ENCODE results near the gene SLC25A22.

Gene SLC25A22

GRCh38 chr11:788953-789940 is 8.8 kb downstream of the SLC25A22 start:
- DNase-seq: peak; percentile 69

DNA sequence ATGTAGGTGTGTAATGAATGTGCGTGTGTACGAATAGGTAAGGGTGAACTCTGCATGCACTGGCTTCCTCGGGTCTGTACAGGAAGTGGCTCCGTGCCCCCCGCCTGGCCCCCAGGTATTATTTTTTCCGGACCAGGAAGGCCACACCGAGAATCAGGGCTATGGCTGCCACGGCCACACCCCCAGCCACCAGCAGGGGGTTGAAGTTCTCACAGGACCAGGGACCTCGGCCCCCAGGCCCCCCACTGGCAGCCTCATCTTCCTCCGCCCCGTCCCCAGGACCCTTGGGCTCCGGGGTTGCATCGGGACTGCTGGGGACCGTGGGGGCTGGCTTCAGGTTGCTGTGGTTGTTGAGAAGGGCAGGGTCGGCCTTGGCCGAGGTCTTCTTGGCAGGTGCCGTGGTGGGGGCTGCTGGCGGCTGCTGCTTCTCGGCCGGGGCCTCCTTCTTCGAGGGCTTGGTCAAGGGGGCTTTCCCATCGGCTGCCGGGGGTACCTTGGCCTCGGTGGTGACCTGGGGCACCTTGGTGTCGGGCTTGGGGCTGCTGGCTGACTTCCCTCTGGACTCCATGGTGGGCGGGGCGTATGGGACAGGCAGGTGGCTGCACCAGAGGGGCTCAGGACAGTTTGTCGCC is 10.0 kb downstream of the SLC25A22 start:
- no peak for DNase-seq

DNA sequence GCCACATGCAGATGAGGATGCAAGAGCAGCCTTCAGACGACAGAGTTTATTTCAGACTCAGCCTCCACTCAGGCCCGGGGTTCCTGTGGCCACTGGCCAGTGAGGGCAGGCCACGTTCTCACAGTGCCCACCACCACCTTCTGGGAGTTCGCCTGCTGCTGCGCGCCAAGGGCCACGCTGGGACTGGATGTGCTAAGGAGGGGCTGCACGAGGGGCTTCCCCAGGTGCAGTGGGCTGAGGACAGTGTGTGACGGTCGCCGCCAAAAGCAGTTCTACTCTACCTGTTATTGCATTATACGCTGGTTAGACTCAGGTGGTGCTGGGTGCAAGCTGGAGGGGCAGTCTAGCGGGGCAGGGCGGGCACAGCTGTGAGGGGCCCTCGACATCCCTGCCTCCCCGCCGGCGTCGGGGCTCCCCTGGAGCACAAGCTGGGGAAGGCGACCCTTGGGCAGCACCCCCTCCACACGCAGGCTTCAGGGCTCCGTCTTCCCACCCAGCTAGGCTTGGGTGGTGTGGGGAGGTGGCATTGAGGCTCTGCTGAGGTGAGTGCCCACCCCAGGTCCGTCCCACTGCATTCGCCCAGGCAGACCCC is 10.9 kb downstream of the SLC25A22 start:
- DNase-seq: no peak

- no peak for DNase-seq
These were observed 11.6 kb downstream of the SLC25A22 start for GRCh38 chr11:786235-787083.

- DNase-seq: peak; percentile 92
These were observed 14.5 kb downstream of the SLC25A22 start for GRCh38 chr11:783581-784015.

- DNase-seq: no peak
These were observed 15.6 kb downstream of the SLC25A22 start for GRCh38 chr11:782264-783174.

DNA sequence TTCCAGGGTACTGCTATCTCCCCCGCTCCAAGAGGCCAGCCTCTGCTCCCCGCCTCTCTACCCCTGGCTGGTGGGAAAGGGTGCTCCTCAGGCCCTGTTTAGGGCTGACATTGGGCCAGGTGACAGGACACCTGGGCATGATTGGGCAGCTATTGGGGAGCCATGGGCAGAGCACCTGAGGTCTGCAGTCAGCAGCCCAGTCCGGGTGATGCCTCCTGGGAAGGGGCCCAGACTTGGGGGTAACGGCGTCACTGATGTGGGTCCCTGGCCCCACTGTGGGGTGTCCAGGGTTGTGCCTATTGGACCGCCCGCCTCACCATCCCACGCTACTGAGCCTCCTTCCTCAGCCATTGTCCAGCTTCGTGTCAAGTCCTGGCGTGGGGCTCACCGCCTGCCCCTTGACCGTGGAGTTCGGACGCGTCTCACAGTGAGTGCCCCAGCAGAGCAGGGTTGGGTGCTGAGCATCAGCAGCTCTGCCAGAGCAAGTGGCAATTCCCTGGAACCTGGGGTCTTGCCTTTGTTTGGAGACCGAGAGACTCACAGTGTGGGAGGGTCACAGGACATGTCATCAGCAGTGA is 18.0 kb downstream of the SLC25A22 start:
- DNase-seq: no peak

GRCh38 chr11:778976-779954 is 18.8 kb downstream of the SLC25A22 start:
- no peak for DNase-seq

GRCh38 chr11:777288-778255 is 20.5 kb downstream of the SLC25A22 start, which contains the start of gene GATD1:
TSS of gene GATD1 (minus strand) at chr11:777487. CDS start at chr11:777462, 25 bp downstream.
- DNase-seq: peak; percentile 97

DNA sequence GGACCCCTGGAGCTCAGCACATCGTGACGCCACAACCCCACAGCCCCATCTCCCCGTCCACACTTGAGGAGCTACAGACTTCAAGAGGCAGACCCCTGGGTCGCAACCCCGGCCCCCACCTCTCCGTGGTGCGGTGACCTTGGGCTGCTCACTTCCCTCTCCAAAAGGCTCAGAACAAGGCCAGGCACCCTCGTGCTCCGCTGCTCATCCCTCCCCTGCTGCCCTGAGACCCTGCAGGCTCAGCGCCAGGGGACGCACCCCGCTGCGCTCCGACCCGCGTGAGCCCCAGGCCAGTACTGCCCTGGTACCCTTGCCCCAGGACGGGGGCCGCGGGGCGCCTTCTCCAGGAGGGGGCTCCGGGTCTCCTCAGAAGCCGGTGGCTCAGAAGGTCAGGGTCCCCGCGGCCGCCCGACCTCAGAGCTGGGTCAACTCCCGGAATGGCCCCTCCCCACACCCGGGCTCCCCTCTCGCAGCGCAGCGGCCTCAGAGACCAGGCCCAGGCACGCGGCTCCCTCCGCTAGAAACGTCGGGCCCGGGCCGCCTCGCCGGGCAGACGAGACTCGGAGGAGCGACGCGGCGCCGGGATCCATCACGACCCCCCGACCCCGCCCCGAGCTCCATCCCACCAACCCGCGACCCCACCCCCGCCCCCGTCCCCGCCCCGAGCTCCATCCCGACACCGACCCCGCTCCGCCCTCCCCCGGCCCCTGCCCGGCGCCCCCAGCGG is 21.4 kb downstream of the SLC25A22 start:
- peak; percentile 71 for DNase-seq

GRCh38 chr11:776263-776560 is 21.9 kb downstream of the SLC25A22 start:
- no peak for DNase-seq

DNA sequence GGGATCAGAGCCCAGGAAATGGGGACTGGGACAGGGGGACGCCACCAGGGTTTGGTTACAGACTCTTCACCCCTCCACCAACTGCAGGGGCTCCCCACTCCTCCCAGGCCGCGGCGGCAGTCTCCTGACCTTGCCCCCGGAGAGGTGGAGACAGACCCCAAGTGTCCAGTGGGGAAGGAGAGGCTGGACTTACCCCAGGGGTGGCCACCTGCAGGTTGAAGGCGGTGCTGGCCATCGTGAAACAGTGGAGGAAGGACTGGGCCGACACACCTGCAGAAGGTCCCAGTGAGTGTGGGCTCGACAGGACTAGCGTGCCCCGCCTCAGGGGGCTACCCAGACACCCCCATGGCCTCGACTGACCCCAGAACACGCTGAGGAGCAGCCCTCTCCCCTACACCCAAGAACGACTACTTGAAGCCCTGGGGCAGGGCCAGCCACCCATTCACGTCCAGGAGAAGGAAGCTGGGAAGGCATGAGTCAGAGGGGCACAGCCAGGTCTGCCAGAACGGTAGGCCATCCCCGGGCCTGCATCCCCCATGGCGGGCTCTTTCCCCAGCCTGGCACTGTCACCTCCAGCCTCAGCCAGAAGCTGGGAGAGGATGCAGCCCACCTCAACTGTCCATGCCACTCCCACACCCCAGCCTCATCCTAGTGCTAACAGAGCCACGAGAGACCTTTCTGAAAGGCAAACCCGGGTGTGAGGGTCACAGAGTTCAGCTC is 23.0 kb downstream of the SLC25A22 start:
- no peak for DNase-seq

DNA sequence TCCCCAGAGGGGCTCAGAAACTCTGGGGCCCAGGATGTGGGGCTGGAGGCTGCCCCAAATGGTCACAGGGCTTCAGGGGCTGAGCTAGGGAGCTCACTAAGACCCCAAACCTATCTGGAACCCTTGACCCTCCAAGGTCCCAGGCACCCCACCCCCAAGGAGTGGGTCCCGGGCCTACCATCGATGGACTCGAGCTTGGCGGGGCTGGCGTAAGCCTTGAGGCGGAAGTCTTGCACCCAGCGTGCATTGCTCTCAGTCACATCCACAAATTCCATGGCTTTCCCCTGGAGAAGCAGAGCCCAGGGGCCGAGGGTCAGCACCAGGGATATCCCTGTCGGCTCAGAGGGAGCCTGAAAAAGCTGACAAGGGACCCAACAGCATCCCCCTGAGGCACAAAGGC is 24.3 kb downstream of the SLC25A22 start:
- no peak for DNase-seq

DNA sequence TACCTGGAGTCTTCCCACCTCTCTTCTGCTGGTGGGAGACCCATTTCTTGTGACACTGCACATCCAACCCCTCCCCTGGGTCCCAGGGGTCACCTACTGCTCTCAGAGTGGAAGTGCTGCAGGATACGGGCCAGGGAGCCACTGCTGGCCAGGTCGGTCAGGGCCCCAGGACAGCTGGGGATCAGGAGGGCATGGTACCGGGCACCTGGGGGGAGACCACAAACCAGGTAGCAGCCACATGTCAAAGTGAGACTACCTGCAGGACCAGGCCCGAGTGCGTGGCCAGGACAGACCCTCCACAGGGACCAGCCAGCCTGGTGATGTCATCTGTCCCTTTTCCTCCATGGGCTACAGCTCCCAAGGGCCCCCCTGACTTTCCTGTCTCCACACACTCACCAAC is 24.7 kb downstream of the SLC25A22 start:
- no peak for DNase-seq

DNA sequence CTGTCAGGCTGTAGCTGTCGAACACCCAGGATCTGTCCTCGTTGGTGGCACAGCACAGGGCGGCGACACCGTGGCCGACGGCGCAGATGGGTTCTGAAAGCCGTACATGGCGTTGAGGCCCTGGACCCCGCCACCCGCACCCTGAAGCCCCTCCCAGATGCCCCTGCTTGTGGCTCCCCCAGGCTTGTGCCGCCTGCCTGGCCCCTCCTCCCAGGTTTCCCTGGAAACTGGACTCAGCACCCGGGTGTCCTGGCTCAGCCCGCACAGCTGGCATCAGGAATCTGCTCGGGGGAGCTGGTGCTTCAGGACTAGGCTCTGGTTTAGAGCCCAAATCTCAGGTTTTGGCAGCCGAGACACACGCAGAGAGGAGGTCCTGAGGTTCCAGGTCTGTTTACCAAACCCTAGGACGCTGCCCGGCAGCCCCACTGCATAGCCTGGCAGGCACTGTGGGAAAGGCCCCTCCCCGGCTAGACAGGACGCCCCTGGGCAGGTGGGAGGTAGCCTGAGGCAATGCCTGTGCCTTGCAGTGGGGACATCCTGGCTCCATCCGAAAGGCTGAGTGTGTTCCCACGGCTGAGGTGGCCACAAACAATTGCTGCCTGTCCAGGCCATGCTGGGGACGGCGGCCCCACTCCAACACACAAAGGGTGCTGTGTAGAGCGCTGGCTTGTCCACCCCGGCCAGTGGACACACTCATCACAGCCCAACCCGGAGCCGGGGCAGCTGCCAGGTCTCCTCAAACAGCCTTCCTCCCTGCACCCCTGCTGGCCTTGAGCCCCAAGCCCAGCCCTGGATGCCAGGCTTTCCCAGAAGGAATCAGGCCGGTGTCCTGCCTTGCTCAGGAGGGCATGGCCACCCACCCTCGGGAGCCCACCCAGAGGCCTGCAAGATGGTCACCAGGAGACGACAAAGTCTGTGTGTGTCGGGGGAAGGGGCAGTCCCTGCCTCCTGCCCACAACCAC is 25.4 kb downstream of the SLC25A22 start:
- no peak for DNase-seq

DNA sequence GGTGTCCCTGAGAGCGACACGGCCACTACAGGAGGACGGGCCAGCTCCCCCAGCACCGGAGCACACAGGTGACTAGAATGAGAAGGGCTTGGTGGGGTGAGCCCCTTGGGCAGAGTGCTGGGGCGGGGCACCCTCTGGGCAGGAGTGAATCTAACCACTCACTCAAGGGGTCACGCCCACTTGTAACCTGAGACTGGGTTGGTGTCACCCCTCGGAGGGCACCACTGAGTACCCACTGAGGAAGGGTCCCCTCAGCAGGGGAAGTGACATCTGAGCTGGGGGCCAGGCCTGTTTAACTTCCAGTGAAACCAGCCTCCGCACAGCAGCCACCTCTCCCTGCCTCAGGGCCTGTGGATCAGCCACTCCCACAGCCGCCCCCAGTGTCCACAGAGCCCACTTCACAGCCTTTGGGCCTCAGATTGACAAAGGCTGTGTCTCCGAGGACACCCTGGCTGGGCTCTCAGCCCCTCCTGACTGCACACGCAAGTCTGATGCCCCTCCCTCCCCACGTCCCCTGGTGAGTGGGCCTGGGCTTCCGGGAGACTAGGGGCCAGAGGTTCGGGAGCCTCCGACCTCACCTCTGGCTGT is 26.4 kb downstream of the SLC25A22 start:
- no peak for DNase-seq

Measured in eye (tissue), 1 donor.